SK-N-SH (cell line): ENCODE data around the gene LRTM2. TPM values are rescaled to one million over a fixed set of nuclear protein-coding genes. Genes with fewer than 3 reads are reported as not detected.
"Not testable (repeated sequence)": the region's sequence is repeated elsewhere in the genome, so short reads cannot be mapped to it uniquely, and the experiment has no call there.

ENCODE experiments used
- CTCF ChIA-PET: fragments of 300-600, 350-600 bp; formaldehyde crosslinking; extraction: SDS; loops from one replicate; lab custom pipeline; 2021; lab: Yijun Ruan, JAX
- POLR2A ChIA-PET: fragments of 350-600 bp; sonication (Branson Sonifier 250); formaldehyde crosslinking; extraction: SDS; loops from one replicate; lab custom pipeline; 2020; ENCODE audit warnings: antibody characterized with exemption, inconsistent platforms; lab: Yijun Ruan, JAX
- DNase-seq: peaks from one replicate; pipeline ENCODE4 v3.0.0; 2012
- H2AFZ ChIP-seq: fragments of 200-600 bp; sonication (generic); 2 replicates; pipeline ENCODE4 v1.8.1; 2016; ENCODE audit warnings: antibody characterized with exemption, mild to moderate bottlenecking, low read depth
- H3F3A ChIP-seq: fragments of 200-600 bp; sonication (generic); replicated peaks from 2 replicates; pipeline ENCODE3; 2016; ENCODE audit warnings: antibody characterized with exemption, mild to moderate bottlenecking; ENCODE audit not compliant: insufficient read depth
- H3K27ac ChIP-seq, 2 experiments: fragments of 200-500 bp in 1 of 2; fragments of 200-600 bp in 1 of 2; sonication (Bioruptor generic) in 1 of 2; sonication (generic), shearing (Covaris generic) in 1 of 2; 2 replicates each; pipeline versions ENCODE4 v1.5.1 to v1.6.1; 2014 to 2016; ENCODE audit warnings: low read depth in 2 of 2, inconsistent platforms in 1 of 2, low read length in 1 of 2, mild to moderate bottlenecking in 1 of 2, mixed read lengths in 1 of 2
- H3K27me3 ChIP-seq: fragments of 200-600 bp; sonication (generic), shearing (Covaris generic); 2 replicates; pipeline ENCODE4 v1.6.1; 2016; ENCODE audit warnings: mixed run types; ENCODE audit not compliant: insufficient read depth
- H3K36me3 ChIP-seq, 2 experiments: fragments of 200-500 bp in 1 of 2; fragments of 200-600 bp in 1 of 2; sonication (Bioruptor generic) in 1 of 2; sonication (generic) in 1 of 2; replicated peaks in 1 of 2; 2 replicates each; pipeline versions ENCODE3 to v1.5.1; 2014 to 2016; ENCODE audit warnings: low read length in 1 of 2, mild to moderate bottlenecking in 1 of 2; ENCODE audit not compliant: insufficient read depth in 2 of 2, control insufficient read depth in 1 of 2
- H3K4me1 ChIP-seq, 2 experiments: fragments of 200-500 bp in 1 of 2; fragments of 200-600 bp in 1 of 2; sonication (Bioruptor generic) in 1 of 2; sonication (generic), shearing (Covaris generic) in 1 of 2; 2 replicates each; pipeline versions ENCODE4 v1.5.1 to v1.6.1; 2014 to 2016; ENCODE audit warnings: low read depth in 1 of 2, low read length in 1 of 2, mixed run types in 1 of 2; ENCODE audit not compliant: insufficient read depth in 2 of 2, control insufficient read depth in 1 of 2
- H3K4me2 ChIP-seq: fragments of 200-600 bp; sonication (generic), shearing (Covaris generic); 2 replicates; pipeline ENCODE4 v1.6.1; 2017; ENCODE audit warnings: mixed run types
- H3K4me3 ChIP-seq, 2 experiments: fragments of 200-500 bp in 1 of 2; fragments of 200-600 bp in 1 of 2; sonication (Bioruptor generic) in 1 of 2; sonication (generic), shearing (Covaris generic) in 1 of 2; 2 replicates each; pipeline versions ENCODE4 v1.5.1 to v1.8.1; 2014 to 2016; ENCODE audit warnings: low read depth in 2 of 2, inconsistent platforms in 1 of 2, low read length in 1 of 2, mild to moderate bottlenecking in 1 of 2, mixed read lengths in 1 of 2, moderate library complexity in 1 of 2
- H3K79me2 ChIP-seq: fragments of 200-600 bp; sonication (generic); 2 replicates; pipeline ENCODE4 v1.8.1; 2017; ENCODE audit warnings: mild to moderate bottlenecking; ENCODE audit not compliant: insufficient read depth
- H3K9ac ChIP-seq: fragments of 200-600 bp; sonication (generic); 2 replicates; pipeline ENCODE4 v1.6.1; 2017; ENCODE audit warnings: mixed run types
- H3K9me2 ChIP-seq: fragments of 200-600 bp; sonication (generic); 2 replicates; pipeline ENCODE4 v1.6.1; 2017; ENCODE audit warnings: mixed run types
- H3K9me3 ChIP-seq: fragments of 200-600 bp; sonication (generic); 2 replicates; pipeline ENCODE4 v1.6.1; 2017; ENCODE audit warnings: mixed run types, mild to moderate bottlenecking, moderate library complexity
- H4K20me1 ChIP-seq: fragments of 200-600 bp; sonication (generic); 2 replicates; pipeline ENCODE4 v1.6.1; 2017; ENCODE audit warnings: mild to moderate bottlenecking, mixed run types; ENCODE audit not compliant: insufficient read depth
- CHD2 ChIP-seq: fragments of 150-350 bp; IDR thresholded peaks from 2 replicates; pipeline ENCODE4 v1.6.1; 2018; ENCODE audit warnings: low read length; ENCODE audit not compliant: partially characterized antibody
- GATA2 ChIP-seq: sonication (generic); formaldehyde crosslinking; IDR thresholded peaks from 2 replicates; pipeline ENCODE4 v1.5.0; 2020; ENCODE audit warnings: mild to moderate bottlenecking, missing genetic modification reagents
- TEAD4 ChIP-seq: IDR thresholded peaks from 2 replicates; pipeline ENCODE4 v1.4.0; 2012; ENCODE audit warnings: mild to moderate bottlenecking, borderline replicate concordance; ENCODE audit not compliant: insufficient read depth
- WGBS: methylation state at CpG from one replicate; pipeline ENCODE4 v1.1.6; 2017; ENCODE audit warnings: low lambda C conversion rate; 5-methylcytosine and 5-hydroxymethylcytosine counted together
- polyA plus RNA-seq, 3 experiments: library from polyadenylated mRNA; depleted of rRNA; stranded (reverse); fragments of >200 nt; gene quantifications; 2 replicates each; pipeline ENCODE4 v1.2.3, GENCODE V29; 2012
- TF ChIP-seq, protein P1 (sequence below): IDR thresholded peaks from 2 replicates; pipeline ENCODE4 v1.6.1; 2012; ENCODE audit warnings: mild to moderate bottlenecking, low read depth, low read length, moderate library complexity
- TF ChIP-seq, protein P2 (sequence below): fragments of 150-350 bp; IDR thresholded peaks from 2 replicates; pipeline ENCODE4 v1.6.1; 2017; ENCODE audit warnings: antibody characterized with exemption, low read length, low read depth, borderline replicate concordance

Gene LRTM2
- polyA plus RNA-seq, 1 of the 3 experiments (the other 2 are of a cell fraction), result not detected

DNA sequence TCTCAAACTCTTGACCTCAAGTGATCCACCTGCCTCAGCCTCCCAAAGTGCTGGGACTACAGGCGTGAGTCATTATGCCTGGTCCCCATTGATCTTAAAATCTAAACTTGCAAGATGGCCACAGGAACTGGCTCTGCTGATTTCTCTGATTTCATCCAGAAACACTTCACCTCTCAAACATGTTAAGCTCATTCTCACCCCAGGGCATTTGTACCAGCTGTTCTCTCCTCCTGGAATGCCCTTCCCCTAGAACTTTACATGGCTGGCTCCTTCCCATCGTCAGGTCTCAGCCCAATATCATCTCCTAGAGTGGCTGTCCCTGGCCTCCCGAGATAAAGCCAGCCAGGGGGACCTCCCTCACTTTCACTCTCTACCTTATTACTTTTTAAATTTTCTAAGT, 5.3 kb upstream of the LRTM2 start (continued):
- TF ChIP-seq, protein P1, sequence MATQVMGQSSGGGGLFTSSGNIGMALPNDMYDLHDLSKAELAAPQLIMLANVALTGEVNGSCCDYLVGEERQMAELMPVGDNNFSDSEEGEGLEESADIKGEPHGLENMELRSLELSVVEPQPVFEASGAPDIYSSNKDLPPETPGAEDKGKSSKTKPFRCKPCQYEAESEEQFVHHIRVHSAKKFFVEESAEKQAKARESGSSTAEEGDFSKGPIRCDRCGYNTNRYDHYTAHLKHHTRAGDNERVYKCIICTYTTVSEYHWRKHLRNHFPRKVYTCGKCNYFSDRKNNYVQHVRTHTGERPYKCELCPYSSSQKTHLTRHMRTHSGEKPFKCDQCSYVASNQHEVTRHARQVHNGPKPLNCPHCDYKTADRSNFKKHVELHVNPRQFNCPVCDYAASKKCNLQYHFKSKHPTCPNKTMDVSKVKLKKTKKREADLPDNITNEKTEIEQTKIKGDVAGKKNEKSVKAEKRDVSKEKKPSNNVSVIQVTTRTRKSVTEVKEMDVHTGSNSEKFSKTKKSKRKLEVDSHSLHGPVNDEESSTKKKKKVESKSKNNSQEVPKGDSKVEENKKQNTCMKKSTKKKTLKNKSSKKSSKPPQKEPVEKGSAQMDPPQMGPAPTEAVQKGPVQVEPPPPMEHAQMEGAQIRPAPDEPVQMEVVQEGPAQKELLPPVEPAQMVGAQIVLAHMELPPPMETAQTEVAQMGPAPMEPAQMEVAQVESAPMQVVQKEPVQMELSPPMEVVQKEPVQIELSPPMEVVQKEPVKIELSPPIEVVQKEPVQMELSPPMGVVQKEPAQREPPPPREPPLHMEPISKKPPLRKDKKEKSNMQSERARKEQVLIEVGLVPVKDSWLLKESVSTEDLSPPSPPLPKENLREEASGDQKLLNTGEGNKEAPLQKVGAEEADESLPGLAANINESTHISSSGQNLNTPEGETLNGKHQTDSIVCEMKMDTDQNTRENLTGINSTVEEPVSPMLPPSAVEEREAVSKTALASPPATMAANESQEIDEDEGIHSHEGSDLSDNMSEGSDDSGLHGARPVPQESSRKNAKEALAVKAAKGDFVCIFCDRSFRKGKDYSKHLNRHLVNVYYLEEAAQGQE, result no peak

DNA sequence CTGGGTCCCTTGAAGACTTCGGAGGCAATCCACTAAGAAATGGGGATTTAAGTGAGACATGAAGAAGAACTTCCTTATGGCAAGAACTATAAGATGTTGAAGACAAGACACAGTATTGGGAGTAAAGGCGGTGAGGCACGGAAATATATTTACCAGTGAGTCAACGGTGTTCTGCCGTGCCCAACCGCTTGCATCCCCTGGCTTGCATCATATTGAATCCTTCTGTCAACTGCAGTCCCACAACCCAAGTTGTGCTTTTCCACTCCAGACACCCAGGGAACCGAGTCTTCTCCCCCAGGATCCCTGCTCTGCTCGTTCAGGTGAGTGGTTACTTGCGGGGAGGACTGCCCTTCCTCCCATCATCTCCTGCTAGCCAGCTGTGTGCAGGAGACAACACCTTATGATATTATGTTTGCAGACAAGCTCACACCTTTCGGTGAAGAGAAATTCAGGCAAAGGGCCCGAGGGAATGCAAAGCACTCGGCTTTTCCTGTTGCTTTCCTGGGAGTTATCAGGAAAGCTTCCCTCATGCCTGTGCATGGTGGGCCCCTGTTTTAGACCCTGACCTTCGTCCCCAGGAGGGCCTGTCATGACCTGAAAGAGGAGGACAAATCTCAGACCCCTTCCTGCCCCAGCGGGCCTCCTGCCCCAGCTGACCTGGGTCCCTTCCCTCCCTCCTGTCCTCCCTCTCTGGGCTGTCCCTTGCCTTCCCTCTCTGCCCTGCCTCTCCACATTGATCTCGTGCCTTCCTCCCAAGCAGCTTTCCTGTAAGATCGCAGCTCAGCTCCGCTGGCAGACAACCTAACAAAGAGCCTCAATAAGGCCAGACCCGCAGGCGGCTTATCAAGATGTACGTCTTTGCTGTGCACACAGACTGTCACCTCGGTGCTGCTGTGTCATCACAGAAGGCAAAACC, 4.3 kb upstream of the LRTM2 start:
- peak; percentile 43 for DNase-seq
- H3K4me3 ChIP-seq, result no peak overlapping the region
- H3K36me3 ChIP-seq, result no peaks in the 10 kb centered on the region
- no peaks in the 10 kb centered on the region for H3F3A ChIP-seq
- ChIA-PET POLR2A (no interaction called here), CTCF (interaction anchor here (1.1 to 1.7 kb wide), 4 partner anchors 9 to 182 kb away, joined by 3 to 9 read pairs (median 5); no protein-coding TSS in a partner anchor)
- WGBS, result 64% methylated on average over 18 of the region's 21 CpGs
- H3K9me2 ChIP-seq, result no peaks in the 10 kb centered on the region
- no peaks in the 10 kb centered on the region for H4K20me1 ChIP-seq
- H3K4me1 ChIP-seq, result peaks cover 0 to 33% of the 10 kb centered on the region in 2 experiments; a peak in 1 of 4 replicates
- no peak overlapping the region for H3K27ac ChIP-seq
- TF ChIP-seq GATA2 (CRISPR knock-in tag), result peak; percentile 48
- TF ChIP-seq, protein P2, sequence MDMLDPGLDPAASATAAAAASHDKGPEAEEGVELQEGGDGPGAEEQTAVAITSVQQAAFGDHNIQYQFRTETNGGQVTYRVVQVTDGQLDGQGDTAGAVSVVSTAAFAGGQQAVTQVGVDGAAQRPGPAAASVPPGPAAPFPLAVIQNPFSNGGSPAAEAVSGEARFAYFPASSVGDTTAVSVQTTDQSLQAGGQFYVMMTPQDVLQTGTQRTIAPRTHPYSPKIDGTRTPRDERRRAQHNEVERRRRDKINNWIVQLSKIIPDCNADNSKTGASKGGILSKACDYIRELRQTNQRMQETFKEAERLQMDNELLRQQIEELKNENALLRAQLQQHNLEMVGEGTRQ, result no peak
- no peak for TF ChIP-seq CHD2
- no peak overlapping the region for H3K9ac ChIP-seq
- peaks cover 29% of the 10 kb centered on the region; the same call in 1 of the 2 replicates for H3K27me3 ChIP-seq
- H3K9me3 ChIP-seq, result no peaks in the 10 kb centered on the region
- H3K4me2 ChIP-seq, result no peak overlapping the region
- no peak overlapping the region for H2AFZ ChIP-seq
- H3K79me2 ChIP-seq, result no peaks in the 10 kb centered on the region

DNA sequence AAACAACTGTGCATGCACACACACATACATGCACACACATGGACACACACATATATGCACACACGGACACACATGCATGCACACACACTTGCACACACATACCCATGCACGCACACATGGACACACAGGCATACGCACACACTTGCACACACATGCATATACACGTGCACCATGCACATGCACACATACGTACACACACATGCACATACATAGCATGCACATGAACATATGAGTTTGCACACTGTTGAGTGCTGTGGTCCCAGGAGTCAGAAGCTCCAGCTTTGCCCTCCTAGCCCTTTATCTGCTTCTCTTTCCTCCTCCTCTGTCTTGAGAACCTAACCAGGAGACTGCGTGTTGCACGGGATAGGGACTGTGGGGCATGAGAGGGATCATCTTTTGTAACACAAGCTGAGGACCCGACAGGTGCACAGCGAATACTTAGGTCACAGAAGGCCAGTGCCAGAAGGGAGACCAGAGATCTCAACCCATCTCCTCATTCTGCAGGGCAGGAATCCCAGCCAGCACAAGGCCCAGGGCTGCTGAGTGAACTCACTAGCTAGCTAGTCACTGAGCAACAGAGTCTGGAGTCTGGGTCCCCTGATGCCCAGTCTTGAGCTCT, 3.5 kb upstream of the LRTM2 start:
- Histone ChIP-seq H4K20me1 (no peaks in the 10 kb centered on the region), H3K4me3 (no peak overlapping the region), H3K9me2 (no peaks in the 10 kb centered on the region), H3K36me3 (no peaks in the 10 kb centered on the region), H3K4me1 (peaks cover 0 to 41% of the 10 kb centered on the region in 2 experiments; a peak in 1 of 4 replicates), H2AFZ (no peak overlapping the region), H3F3A (no peaks in the 10 kb centered on the region), H3K9me3 (no peaks in the 10 kb centered on the region), H3K27me3 (peaks cover 35% of the 10 kb centered on the region; the same call in 1 of the 2 replicates), H3K9ac (no peak overlapping the region), H3K4me2 (no peak overlapping the region), H3K79me2 (no peaks in the 10 kb centered on the region), H3K27ac (no peak overlapping the region)
- CTCF ChIA-PET, result interaction anchor here (1.1 to 1.7 kb wide), 3 partner anchors 10 to 183 kb away, joined by 3 to 6 read pairs (median 4); no protein-coding TSS in a partner anchor
- POLR2A ChIA-PET, result no interaction called here
- WGBS, result 66% methylated on average over 9 of the region's 9 CpGs
- peak; percentile 5; the same call in 1 of the 2 replicates for TF ChIP-seq GATA2 (CRISPR knock-in tag)
- no peak for TF ChIP-seq TEAD4
- no peak for DNase-seq

DNA sequence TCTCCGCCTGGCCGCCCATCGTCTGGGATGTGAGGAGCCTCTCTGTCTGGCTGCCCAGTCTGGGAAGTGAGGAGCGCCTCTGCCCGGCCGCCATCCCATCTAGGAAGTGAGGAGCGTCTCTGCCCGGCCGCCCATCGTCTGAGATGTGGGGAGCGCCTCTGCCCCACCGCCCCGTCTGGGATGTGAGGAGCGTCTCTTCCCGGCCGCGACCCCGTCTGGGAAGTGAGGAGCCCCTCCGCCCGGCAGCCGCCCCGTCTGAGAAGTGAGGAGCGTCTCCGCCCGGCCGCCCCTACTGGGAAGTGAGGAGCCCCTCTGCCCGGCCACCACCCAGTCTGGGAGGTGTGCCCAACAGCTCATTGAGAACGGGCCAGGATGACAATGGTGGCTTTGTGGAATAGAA, 2.4 kb upstream of the LRTM2 start:
- DNase-seq, CTCF ChIA-PET, H3K4me3 ChIP-seq, H3K27ac ChIP-seq, H3K4me2 ChIP-seq, H2AFZ ChIP-seq, H4K20me1 ChIP-seq, H3K79me2 ChIP-seq, POLR2A ChIA-PET, H3K9me3 ChIP-seq, H3K9ac ChIP-seq, H3K36me3 ChIP-seq, H3K9me2 ChIP-seq, H3F3A ChIP-seq: not testable (repeated sequence)
- H3K27me3 ChIP-seq, result peaks cover 35% of the 10 kb centered on the region; the same call in 1 of the 2 replicates
- WGBS, result no CpG with 5 or more reads among the region's 28 CpGs
- H3K4me1 ChIP-seq, result peaks cover 0 to 52% of the 10 kb centered on the region in 2 experiments; a peak in 1 of 4 replicates
